IPS-18c (cell line): ENCODE results near the gene ENKUR.

ENCODE experiments used
- H3K4me3 ChIP-seq: 2 replicates; pipeline ENCODE4 v1.7.0; 2013; ENCODE audit warnings: low read depth, mild to moderate bottlenecking, low read length, moderate library complexity; ENCODE audit not compliant: insufficient read depth
- H3K9me3 ChIP-seq: one replicate; pipeline ENCODE4 v1.6.1; 2013; ENCODE audit warnings: mild to moderate bottlenecking, low read length, moderate library complexity; ENCODE audit not compliant: control insufficient read depth, insufficient read depth

Gene ENKUR

GRCh38 chr10:25015828-25016375 is at the start of gene ENKUR:
ENKUR (minus strand) TSS chr10:25016158; CDS start chr10:25015936, 222 bp downstream.
- H3K4me3 ChIP-seq: peak within 1 kb of the TSS; percentile 63
- H3K9me3 ChIP-seq: peaks cover 2% of the 10 kb centered on the region

GRCh38 chr10:25064401-25064800 is 48.4 kb upstream of the ENKUR start:
- H3K4me3 ChIP-seq: no peak overlapping the region
- no peaks in the 10 kb centered on the region for H3K9me3 ChIP-seq

- Histone ChIP-seq H3K9me3 (no peaks in the 10 kb centered on the region), H3K4me3 (no peak overlapping the region)
These were observed 47.7 kb upstream of the ENKUR start for GRCh38 chr10:25063644-25064043.

GRCh38 chr10:25063157-25063556 is 47.2 kb upstream of the ENKUR start:
- Histone ChIP-seq H3K4me3 (no peak overlapping the region), H3K9me3 (no peaks in the 10 kb centered on the region)

GRCh38 chr10:25061711-25062449 is 45.9 kb upstream of the ENKUR start:
- Histone ChIP-seq H3K9me3 (no peaks in the 10 kb centered on the region), H3K4me3 (no peak overlapping the region)

- no peaks in the 10 kb centered on the region for H3K9me3 ChIP-seq
These were observed 45.2 kb upstream of the ENKUR start for GRCh38 chr10:25061125-25061524.

GRCh38 chr10:25059990-25060389 is 44.0 kb upstream of the ENKUR start:
- no peak overlapping the region for H3K4me3 ChIP-seq
- no peaks in the 10 kb centered on the region for H3K9me3 ChIP-seq

More at GRCh38 chr10:25061125-25061524, 45.2 kb upstream of the ENKUR start:
- no peak overlapping the region for H3K4me3 ChIP-seq

GRCh38 chr10:25057886-25058285 is 41.9 kb upstream of the ENKUR start:
- no peak overlapping the region for H3K4me3 ChIP-seq
- no peaks in the 10 kb centered on the region for H3K9me3 ChIP-seq

GRCh38 chr10:25056726-25057125 is 40.8 kb upstream of the ENKUR start:
- no peak overlapping the region for H3K4me3 ChIP-seq

GRCh38 chr10:25052012-25052411 is 36.1 kb upstream of the ENKUR start:
- no peaks in the 10 kb centered on the region for H3K9me3 ChIP-seq
- H3K4me3 ChIP-seq: no peak overlapping the region

More at GRCh38 chr10:25056726-25057125, 40.8 kb upstream of the ENKUR start:
- H3K9me3 ChIP-seq: no peaks in the 10 kb centered on the region

- Histone ChIP-seq H3K4me3 (no peak overlapping the region), H3K9me3 (no peaks in the 10 kb centered on the region)
These were observed 34.4 kb upstream of the ENKUR start for GRCh38 chr10:25050402-25050801.

- no peak overlapping the region for H3K4me3 ChIP-seq
- no peaks in the 10 kb centered on the region for H3K9me3 ChIP-seq
These were observed 34.0 kb upstream of the ENKUR start for GRCh38 chr10:25049966-25050365.

- Histone ChIP-seq H3K4me3 (no peak overlapping the region), H3K9me3 (no peaks in the 10 kb centered on the region)
These were observed 32.5 kb upstream of the ENKUR start for GRCh38 chr10:25048450-25048849.

GRCh38 chr10:25047591-25048301 is 31.8 kb upstream of the ENKUR start:
- Histone ChIP-seq H3K4me3 (no peak overlapping the region), H3K9me3 (no peaks in the 10 kb centered on the region)

GRCh38 chr10:25047088-25047487 is 31.1 kb upstream of the ENKUR start:
- no peaks in the 10 kb centered on the region for H3K9me3 ChIP-seq
- no peak overlapping the region for H3K4me3 ChIP-seq

- H3K9me3 ChIP-seq: no peaks in the 10 kb centered on the region
These were observed 30.7 kb upstream of the ENKUR start for GRCh38 chr10:25046641-25047040.

GRCh38 chr10:25039531-25039930 is 23.6 kb upstream of the ENKUR start:
- no peaks in the 10 kb centered on the region for H3K9me3 ChIP-seq
- H3K4me3 ChIP-seq: no peak overlapping the region

More at GRCh38 chr10:25046641-25047040, 30.7 kb upstream of the ENKUR start:
- no peak overlapping the region for H3K4me3 ChIP-seq

GRCh38 chr10:25038325-25038724 is 22.4 kb upstream of the ENKUR start:
- Histone ChIP-seq H3K9me3 (no peaks in the 10 kb centered on the region), H3K4me3 (no peak overlapping the region)
